22Rv1 (cell line): ENCODE results near the gene DPYSL5.

ENCODE experiments used
- CTCF ChIP-seq: fragments of 450-650 bp; IDR thresholded peaks from 2 replicates; pipeline ENCODE4 v1.5.1; 2017; ENCODE audit warnings: mild to moderate bottlenecking
- ZFX ChIP-seq: fragments of 450-650 bp; IDR thresholded peaks from 2 replicates; pipeline ENCODE4 v1.6.1; 2017; ENCODE audit warnings: antibody characterized with exemption, borderline replicate concordance

- TF ChIP-seq CTCF (no peak), ZFX (no peak)
These were observed 92.1 kb downstream of the DPYSL5 start for GRCh38 chr2:26940001-26940400.
